HG02970 (cell line): ENCODE measurements around the gene NXPH1.

ENCODE experiments used
- ATAC-seq: cut with Tn5 transposase; IDR thresholded peaks from one replicate; pipeline ENCODE4 v1.9.1; 2021; ENCODE audit warnings: mild to moderate bottlenecking, moderate library complexity, moderate number of reproducible peaks; ENCODE audit not compliant: unreplicated experiment, low FRiP score

Gene NXPH1

GRCh38 chr7:8491544-8492489 is 58.4 kb downstream of the NXPH1 start:
- ATAC-seq: no peak

- ATAC-seq: no peak
These were observed 65.7 kb downstream of the NXPH1 start for GRCh38 chr7:8499128-8499527.

- ATAC-seq: no peak
These were observed 66.9 kb downstream of the NXPH1 start for GRCh38 chr7:8500286-8500685.

GRCh38 chr7:8507566-8507965 is 74.2 kb downstream of the NXPH1 start:
- ATAC-seq: no peak

GRCh38 chr7:8509621-8510020 is 76.2 kb downstream of the NXPH1 start:
- no peak for ATAC-seq

- no peak for ATAC-seq
These were observed 78.4 kb downstream of the NXPH1 start for GRCh38 chr7:8511855-8512254.

- no peak for ATAC-seq
These were observed 81.5 kb downstream of the NXPH1 start for GRCh38 chr7:8514781-8515519.

GRCh38 chr7:8515640-8516185 is 82.3 kb downstream of the NXPH1 start:
- ATAC-seq: no peak

GRCh38 chr7:8516976-8517375 is 83.6 kb downstream of the NXPH1 start:
- ATAC-seq: no peak

GRCh38 chr7:8528311-8528710 is 94.9 kb downstream of the NXPH1 start:
- no peak for ATAC-seq

GRCh38 chr7:8531991-8532515 is 98.6 kb downstream of the NXPH1 start:
- no peak for ATAC-seq

- ATAC-seq: peak; percentile 66
These were observed 103.0 kb downstream of the NXPH1 start for GRCh38 chr7:8536431-8536830.

GRCh38 chr7:8549046-8549445 is 115.6 kb downstream of the NXPH1 start:
- ATAC-seq: no peak

- no peak for ATAC-seq
These were observed 127.1 kb downstream of the NXPH1 start for GRCh38 chr7:8560501-8560900.

- no peak for ATAC-seq
These were observed 128.0 kb downstream of the NXPH1 start for GRCh38 chr7:8561449-8561848.

GRCh38 chr7:8564281-8564680 is 130.9 kb downstream of the NXPH1 start:
- no peak for ATAC-seq

GRCh38 chr7:8566016-8566415 is 132.6 kb downstream of the NXPH1 start:
- ATAC-seq: no peak

- no peak for ATAC-seq
These were observed 134.2 kb downstream of the NXPH1 start for GRCh38 chr7:8567626-8568025.

- ATAC-seq: no peak
These were observed 146.3 kb downstream of the NXPH1 start for GRCh38 chr7:8579661-8580194.

- no peak for ATAC-seq
These were observed 148.4 kb downstream of the NXPH1 start for GRCh38 chr7:8581842-8582241.

GRCh38 chr7:8582728-8583127 is 149.3 kb downstream of the NXPH1 start:
- no peak for ATAC-seq
